Neural crest cell (in vitro differentiated cells): ENCODE results near the gene IL1A. TPM values are rescaled to one million over a fixed set of nuclear protein-coding genes. Genes with fewer than 3 reads are reported as not detected.

Source experiments
- DNase-seq: peaks from one replicate; pipeline ENCODE4 v3.0.0; 2021; ENCODE audit warnings: low read depth, mixed read lengths, low spot score
- H3K27ac Mint-ChIP-seq: one replicate; pipeline ENCODE4 v1.8.0; 2021; ENCODE audit warnings: mild to moderate bottlenecking, mixed read lengths; ENCODE audit not compliant: unreplicated experiment
- H3K27me3 Mint-ChIP-seq: 2 replicates; pipeline ENCODE4 v1.8.0; 2021; ENCODE audit warnings: low read depth, mild to moderate bottlenecking, mixed read lengths
- H3K36me3 Mint-ChIP-seq: 2 replicates; pipeline ENCODE4 v1.8.0; 2021; ENCODE audit warnings: low read depth, mild to moderate bottlenecking, mixed read lengths
- H3K4me1 Mint-ChIP-seq: 2 replicates; pipeline ENCODE4 v1.8.0; 2021; ENCODE audit warnings: mixed read lengths
- H3K4me3 Mint-ChIP-seq: one replicate; pipeline ENCODE4 v1.8.0; 2021; ENCODE audit warnings: mild to moderate bottlenecking, mixed read lengths
- H3K9me3 Mint-ChIP-seq: 2 replicates; pipeline ENCODE4 v1.8.0; 2021; ENCODE audit warnings: mixed read lengths
- total RNA-seq: library from RNA; stranded (reverse); gene quantifications from 2 replicates; pipeline ENCODE4 v1.2.1, GENCODE V29; 2021
- TF ChIP-seq, protein P1 (sequence below): fragments of 200-600 bp; sonication (generic); conservative IDR thresholded peaks from 2 replicates; pipeline ENCODE4 v1.5.0; 2021; ENCODE audit warnings: antibody characterized with exemption, mild to moderate bottlenecking

Gene IL1A
- total RNA-seq, 1 donor from 2014 or later = not detected

DNA sequence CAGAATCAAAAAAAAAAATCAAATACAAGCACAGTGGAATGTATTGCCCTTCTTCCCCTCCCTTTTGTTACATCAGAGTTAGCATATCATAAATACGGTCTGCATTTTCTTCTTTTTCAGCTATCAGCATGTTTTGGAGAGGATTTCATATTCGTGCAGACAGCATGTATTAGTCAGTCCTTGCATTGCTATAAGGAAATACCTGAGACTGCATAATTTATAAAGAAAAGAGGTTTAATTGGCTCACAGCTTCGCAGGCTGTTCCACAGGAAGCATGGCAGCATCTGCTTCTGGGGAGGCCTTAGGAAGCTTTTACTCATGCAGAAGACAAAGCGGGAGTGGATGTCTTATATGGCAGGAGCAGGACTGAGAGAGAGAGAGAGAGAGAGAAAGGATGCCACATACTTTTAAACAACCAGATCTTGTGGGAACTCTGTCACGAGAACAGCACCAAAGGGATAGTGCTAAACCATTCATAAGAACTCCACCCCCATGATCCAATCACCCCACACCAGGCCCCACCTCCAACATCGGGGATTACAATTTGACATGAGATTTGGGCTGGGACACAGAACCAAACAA, 43.4 kb upstream of the IL1A start:
- H3K36me3 Mint-ChIP-seq = no peaks in the 10 kb centered on the region

DNA sequence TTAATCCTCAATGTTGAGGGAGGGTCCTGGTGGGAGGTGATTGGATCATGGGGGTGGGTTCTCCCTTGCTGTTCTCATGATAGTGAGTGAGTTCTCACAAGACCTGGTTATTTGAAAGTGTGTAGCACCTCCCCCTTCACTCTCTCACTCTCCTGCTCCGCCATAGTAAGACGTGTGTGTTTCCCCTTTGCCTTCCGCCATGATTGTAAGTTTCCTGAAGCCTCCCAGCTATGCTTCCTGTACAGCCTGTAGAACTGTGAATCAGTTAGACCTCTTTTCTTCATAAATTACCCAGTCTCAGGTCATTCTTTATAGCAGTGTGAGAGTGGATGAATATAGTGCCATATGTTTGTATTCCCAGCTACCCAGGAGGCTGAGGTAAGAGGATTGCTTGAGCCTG, 42.7 kb upstream of the IL1A start:
- no peak for DNase-seq
- H3K4me1 Mint-ChIP-seq = no peaks in the 10 kb centered on the region
- TF ChIP-seq, protein P1, sequence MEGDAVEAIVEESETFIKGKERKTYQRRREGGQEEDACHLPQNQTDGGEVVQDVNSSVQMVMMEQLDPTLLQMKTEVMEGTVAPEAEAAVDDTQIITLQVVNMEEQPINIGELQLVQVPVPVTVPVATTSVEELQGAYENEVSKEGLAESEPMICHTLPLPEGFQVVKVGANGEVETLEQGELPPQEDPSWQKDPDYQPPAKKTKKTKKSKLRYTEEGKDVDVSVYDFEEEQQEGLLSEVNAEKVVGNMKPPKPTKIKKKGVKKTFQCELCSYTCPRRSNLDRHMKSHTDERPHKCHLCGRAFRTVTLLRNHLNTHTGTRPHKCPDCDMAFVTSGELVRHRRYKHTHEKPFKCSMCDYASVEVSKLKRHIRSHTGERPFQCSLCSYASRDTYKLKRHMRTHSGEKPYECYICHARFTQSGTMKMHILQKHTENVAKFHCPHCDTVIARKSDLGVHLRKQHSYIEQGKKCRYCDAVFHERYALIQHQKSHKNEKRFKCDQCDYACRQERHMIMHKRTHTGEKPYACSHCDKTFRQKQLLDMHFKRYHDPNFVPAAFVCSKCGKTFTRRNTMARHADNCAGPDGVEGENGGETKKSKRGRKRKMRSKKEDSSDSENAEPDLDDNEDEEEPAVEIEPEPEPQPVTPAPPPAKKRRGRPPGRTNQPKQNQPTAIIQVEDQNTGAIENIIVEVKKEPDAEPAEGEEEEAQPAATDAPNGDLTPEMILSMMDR = no peak
- H3K27me3 Mint-ChIP-seq = no peaks in the 10 kb centered on the region
- no peaks in the 10 kb centered on the region for H3K36me3 Mint-ChIP-seq
- H3K9me3 Mint-ChIP-seq = peaks cover 3% of the 10 kb centered on the region
- H3K4me3 Mint-ChIP-seq = no peak overlapping the region
- H3K27ac Mint-ChIP-seq = no peak overlapping the region

More for the DNA sequence above, 43.4 kb upstream of the IL1A start:
- no peak overlapping the region for H3K4me3 Mint-ChIP-seq
- no peak overlapping the region for H3K27ac Mint-ChIP-seq
- no peak for DNase-seq
- TF ChIP-seq, protein P1 = no peak
- H3K9me3 Mint-ChIP-seq = peaks cover 3% of the 10 kb centered on the region
- no peaks in the 10 kb centered on the region for H3K27me3 Mint-ChIP-seq
- H3K4me1 Mint-ChIP-seq = no peaks in the 10 kb centered on the region

DNA sequence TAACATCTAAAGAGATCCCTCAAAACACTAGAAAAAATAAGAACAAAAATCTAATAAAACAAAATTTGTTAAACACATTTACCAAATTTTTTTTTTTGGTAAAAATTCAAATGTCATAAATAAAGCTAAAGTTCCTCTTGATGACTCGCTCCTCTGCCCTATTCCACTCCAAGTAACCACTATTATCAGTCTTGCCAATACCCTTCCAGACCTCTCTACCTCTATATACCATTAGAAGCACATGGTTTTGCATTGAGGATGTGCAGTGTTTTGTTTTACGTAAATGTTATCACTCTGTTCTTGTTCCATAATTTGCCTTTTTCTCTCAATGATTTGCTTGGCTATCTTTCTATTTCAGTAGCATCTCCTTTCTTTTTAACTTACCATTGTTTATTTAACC, 41.4 kb upstream of the IL1A start:
- no peak for DNase-seq
- Mint-ChIP-seq H3K36me3 (no peaks in the 10 kb centered on the region), H3K4me3 (no peak overlapping the region), H3K27me3 (no peaks in the 10 kb centered on the region), H3K9me3 (peaks cover 3% of the 10 kb centered on the region), H3K4me1 (no peaks in the 10 kb centered on the region), H3K27ac (no peak overlapping the region)
- TF ChIP-seq, protein P1 = no peak

DNA sequence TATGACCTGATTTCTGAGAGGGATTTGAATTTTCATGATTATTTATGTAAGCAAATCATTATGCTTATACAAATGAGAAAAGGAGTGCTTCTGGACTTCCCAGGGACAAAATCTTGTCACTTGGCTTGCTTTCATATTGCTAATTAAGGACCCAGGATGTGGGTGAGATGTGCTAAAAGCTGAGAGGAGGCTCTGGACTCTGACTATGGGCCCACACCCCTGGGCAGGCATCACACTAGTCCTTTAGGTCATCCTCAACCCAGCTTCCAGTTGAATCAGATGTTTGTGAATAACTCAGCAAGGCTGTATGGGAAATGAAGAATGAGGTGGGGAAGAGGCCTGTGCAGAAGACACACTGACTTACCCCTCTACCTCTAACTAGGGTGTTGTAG, 40.4 kb upstream of the IL1A start:
- no peak overlapping the region for H3K27ac Mint-ChIP-seq
- no peak overlapping the region for H3K4me3 Mint-ChIP-seq
- no peak for DNase-seq
- peaks cover 3% of the 10 kb centered on the region for H3K9me3 Mint-ChIP-seq
- H3K36me3 Mint-ChIP-seq = no peaks in the 10 kb centered on the region
- no peaks in the 10 kb centered on the region for H3K27me3 Mint-ChIP-seq
- TF ChIP-seq, protein P1 = no peak
- no peaks in the 10 kb centered on the region for H3K4me1 Mint-ChIP-seq

DNA sequence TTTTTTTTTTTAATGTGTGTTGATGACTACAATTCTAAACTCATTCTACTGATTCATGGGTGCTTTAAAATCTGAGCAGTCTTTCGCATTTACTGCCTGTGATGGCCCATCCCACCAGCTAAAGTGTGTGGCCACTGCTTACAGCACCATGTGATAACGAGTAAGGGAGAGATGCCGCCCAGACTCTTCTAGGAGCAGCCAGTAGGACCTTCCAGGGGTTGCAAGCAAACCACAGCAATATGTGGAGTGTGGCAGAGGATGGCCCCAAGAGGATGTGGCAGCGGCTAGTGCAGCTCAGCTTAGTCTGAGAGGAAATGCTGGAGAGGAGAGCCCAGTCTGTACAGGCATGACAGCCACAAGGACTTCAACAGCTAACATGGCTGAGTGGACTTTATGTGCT, 37.4 kb upstream of the IL1A start:
- Mint-ChIP-seq H3K4me1 (peaks cover 21% of the 10 kb centered on the region), H3K9me3 (peaks cover 3% of the 10 kb centered on the region), H3K27me3 (no peaks in the 10 kb centered on the region), H3K27ac (no peak overlapping the region), H3K36me3 (no peaks in the 10 kb centered on the region), H3K4me3 (no peak overlapping the region)
- DNase-seq = no peak
- TF ChIP-seq, protein P1 = no peak
